NCI-H2196 (cell line): ENCODE data around the gene ASPRV1.
"Not testable (repeated sequence)": the region's sequence is repeated elsewhere in the genome, so short reads cannot be mapped to it uniquely, and the experiment has no call there.

Experiments
- DNase-seq: peaks from one replicate; lab custom pipeline; 2025; ENCODE audit not compliant: unreplicated experiment; lab: John Stamatoyannopoulos, UW

ASPRV1 gene

DNA sequence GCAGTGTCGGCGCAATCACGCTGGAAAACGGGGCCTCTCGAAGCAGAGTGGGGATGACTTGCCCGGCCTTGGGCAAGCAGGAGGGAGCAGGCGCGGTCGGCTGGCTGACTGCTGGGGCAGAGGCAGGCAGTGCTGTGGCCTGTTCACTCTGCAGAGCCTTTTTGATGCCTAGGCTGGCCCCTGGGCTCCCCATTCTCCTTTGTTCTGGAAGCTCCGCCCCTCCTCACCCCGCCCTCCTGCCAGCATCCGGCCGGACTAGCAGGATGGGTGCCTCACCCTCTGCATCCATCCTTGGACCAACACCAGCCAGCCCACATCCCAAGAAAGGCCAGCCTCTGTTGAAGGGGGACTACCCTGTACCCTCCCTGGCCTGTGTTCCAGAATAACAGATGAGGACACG lies at the start of gene ASPRV1:
Gene ASPRV1 (minus strand): TSS at position 136 of the 400 bp plus-strand sequence. CDS start 195 bp downstream, outside the sequence.
- DNase-seq: no peak

DNA sequence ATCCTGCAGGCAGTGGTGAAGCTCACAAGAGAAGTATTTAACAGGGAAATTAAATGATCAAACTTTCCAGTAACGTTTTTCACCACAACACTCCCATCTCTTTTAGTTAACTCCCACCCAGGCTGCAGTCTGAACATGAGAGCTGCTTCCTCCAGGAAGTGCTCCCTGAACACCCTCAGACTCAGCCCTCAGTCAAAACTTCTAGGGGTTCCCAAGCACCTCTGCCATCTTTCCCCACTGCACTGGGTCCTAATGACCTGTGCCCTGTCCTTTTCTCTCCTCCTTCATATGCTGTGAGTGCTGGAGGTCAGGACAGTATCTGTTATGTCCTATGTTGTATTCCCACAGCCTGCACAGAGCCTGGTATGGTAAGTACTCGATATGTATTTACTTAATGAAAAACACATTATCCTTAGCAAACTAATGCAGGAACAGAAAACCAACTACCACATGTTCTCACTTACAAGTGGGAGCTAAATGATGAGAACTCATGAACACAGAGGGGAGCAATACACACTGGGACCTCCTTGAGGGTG lies 49.2 kb upstream of the ASPRV1 start:
- DNase-seq: no peak

DNA sequence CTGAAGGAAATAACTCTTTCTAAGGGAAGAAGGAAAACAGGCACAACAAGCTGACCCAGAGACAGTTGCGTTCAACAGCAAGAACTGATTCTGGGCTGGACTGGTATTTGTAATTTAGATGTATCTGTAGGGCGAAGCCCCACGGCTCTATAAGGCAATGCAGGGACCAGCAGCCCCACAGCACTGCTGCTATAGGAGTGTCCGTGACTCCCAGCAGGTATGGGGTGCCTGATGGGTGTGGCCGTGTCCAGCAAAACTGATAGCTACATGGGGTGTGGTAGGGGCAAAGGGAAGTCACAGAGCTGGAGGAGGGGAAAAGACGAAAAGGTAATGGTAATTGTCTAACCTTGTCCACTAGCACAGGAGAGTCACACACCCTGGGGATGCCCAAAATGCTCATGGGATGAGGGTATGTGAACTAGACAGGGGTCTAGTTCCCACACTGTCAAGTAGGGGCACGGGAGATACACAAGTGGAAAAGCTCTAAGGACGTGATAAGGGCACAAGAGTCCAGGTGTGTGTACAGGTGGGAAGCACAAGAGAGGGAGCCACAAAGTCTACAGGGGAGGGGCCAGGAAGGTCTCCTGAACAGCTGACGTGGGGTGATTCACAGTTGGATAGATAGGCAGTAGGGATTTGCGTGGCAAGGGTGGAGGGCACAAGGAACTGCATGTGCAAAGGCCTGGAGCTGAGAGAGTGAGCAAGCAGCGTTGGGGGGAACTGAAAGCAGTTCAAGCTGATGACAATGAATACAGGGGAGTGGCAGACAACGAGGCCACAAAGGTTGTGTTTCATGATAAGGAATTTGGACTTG lies 48.5 kb upstream of the ASPRV1 start:
- no peak for DNase-seq

DNA sequence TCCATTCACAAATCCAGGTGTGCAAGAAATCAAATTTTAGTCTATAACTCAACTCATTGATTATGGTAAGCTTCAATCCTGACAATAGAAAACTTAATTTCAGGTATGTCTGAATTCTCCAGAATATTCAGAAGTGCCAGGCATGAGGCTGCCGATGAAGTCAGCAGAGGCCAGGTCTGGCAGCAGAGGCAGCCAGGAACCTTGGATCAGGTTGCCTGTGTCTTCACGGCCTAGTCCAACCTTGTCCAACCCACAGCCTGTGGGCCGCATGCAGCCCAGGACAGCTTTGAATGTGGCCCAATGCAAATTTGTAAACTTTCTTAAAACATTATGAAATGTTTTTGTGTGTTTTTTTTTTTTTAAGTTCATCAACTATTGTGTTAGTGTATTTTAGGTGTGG lies 46.9 kb upstream of the ASPRV1 start:
- no peak for DNase-seq

- DNase-seq: no peak
These were observed 45.7 kb upstream of the ASPRV1 start for GRCh38 chr2:70007151-70007550.

GRCh38 chr2:70006447-70006784 lies 45.0 kb upstream of the ASPRV1 start:
- DNase-seq: no peak

DNA sequence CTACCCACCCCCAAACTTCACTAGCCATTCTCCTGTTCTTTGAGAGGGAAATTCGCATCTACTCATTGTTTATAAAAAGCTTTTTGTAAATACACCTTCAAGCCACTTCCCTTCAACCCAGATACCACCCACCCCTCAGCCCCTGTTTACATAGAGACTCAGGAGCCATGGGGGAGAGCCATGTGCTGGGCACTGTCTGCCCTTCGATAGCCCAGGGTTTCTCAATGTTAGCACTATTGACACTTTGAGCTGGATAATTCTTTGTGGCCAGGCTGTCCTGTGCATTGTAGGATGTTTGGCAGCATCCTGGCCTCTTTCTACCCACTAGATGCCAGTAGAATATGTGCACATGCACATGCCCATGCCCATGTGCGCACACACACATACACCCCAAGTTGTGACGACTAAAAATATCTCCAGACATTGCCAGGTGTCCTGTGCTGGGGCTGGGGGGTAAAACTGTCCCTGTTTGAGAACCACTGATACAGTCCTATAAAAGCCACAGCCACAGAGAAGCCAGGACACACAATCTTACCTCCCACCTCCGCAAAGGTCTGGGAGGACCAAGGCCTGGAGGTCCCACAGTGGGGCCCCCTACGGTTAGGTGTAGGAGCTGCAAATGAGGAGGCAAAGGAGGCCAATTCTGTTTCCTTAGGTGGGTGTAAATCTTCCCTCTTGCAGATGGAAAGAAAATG lies 44.5 kb upstream of the ASPRV1 start:
- no peak for DNase-seq

GRCh38 chr2:70005216-70005615 lies 43.8 kb upstream of the ASPRV1 start:
- no peak for DNase-seq

DNA sequence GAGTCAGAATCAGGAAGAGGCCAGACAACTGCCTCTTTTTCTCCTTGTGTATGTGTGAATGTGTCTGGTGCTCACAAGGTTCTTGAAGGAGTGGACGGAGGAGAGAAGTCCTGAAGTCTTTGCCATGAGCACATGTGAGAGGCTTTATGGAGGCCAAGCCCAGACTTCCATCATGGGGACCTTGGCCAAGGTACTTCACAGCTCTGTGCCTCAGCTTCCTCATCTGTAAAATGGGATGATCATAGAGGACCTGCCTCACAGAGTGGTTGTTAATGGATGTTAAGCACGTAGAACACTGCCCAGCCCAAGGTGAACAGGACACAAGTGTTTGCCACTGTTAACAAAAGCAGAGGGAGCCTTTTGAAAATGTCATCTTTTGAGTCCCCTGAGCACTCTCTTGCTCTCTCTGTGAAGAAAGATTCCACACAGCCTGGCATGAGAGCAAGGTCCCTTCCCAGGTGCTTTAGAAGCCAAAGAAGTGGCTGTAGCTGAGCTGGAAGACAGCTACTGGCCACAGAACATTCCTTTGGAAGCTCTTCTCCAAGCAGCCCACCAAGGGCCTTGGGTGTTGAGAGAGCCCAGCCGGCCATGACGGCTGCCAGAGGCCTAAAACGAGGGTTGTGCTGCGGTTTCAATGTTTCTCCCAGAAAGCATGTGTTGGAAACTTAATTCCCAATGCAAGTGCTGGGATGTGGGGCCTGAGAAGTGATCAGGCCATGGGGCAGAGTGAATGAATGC lies 41.8 kb upstream of the ASPRV1 start:
- no peak for DNase-seq

DNA sequence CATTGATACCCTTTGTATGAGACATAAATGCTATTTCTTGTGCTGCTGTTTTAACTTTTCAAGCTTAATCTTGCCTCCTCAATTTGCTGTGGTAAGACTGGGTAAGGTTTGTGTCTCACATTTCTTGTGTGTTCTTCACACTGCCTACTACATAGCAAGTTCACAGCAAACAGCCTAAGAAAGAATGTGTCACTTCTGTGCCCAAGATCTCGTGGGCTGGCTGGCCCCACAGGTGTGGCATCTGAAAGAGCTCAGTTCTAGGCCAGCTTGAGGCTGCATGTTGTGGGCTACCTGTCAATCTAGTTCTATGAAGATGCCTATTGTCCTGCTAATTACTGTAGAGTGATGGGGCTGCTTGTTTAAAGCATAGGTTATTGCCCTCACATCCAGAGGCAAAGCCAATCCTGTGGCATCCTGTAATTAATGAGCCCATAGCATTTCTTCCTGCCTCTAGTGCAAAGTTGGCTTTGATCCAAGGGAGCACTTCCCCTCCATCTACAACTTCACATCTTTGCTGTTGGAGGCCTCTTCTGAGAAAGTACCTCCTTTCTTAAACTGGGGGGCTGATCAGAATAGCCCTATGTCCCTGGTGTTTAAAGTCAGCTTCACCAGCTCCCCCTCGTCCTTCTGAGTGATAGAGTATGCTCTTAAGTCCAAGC lies 40.9 kb upstream of the ASPRV1 start:
- no peak for DNase-seq

DNA sequence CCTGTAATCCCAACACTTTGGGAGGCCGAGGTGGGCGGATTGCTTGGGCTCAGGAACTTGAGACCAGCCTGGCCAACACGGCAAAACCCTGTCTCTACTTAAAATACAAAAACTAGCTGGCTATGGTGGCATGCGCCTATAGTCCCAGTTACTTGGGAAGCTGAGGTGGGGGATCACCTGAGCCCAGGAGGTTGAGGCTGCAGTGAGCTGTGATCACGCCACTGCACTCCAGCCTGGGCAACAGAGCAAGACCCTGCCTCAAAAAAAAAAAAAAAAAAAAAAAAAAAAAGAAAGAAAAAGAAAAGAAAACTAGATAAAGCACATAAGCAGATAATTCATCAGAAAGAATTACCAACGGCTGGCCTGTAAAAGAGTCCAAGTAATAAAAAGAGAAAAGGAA lies 39.1 kb upstream of the ASPRV1 start:
- not testable (repeated sequence) for DNase-seq

DNA sequence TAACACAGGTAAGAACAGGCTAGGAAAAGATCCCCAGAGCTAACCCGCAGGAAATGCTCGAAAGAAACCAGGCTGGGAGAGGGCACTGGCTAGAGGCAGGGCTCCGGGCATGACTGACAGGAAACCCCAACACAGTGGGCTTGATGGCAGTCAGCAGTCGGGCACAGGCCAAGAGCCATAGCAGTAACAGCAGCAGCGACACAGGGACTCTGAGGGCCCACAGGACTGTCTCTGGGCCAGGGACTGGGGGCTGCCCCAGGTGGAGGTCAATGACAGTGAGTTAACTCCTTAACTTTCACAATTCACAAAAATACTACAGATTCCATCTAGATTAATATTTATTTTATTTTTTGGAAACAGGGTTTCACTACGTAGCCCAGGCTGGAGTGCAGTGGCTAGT lies 37.3 kb upstream of the ASPRV1 start:
- no peak for DNase-seq

DNA sequence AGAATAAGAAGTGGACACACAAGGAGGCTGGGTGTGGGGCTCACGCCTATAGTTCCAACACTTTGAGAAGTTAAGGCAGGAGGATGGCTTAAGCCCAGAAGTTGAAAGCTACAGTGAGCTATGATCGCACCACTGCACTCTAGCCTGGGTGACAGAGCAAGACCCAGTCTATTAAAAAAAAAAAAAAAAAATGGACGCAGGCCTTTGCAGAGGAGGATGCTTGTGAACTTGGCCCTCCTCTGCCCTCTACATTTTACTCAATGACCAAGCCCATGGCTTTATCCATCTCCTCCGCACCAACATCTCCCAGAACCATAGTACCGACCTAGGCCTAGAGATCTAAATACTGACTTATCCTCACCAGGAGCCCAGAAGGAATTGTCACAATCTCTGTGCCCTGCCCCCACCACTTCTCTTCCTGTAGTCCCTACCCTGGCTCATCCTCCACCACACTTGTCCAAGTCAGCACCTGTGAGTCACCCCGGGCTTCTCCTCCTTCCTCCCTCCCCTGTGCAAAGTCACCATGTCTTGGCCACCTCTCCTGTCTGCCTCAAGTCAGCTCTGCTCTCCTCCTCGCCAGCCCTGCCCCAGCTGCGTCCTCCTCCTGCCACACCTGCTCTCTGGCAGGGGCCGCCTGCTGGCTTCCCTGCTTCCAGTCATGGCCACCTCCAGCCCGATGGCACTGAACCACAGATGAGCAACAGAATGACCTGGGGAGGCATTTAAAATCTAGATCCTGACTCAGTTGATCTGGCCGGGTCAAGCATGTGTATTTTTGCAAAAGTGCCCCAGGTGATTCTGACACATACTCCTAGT lies 35.8 kb upstream of the ASPRV1 start:
- no peak for DNase-seq

- DNase-seq: no peak
These were observed 34.1 kb upstream of the ASPRV1 start for GRCh38 chr2:69995511-69995910.

GRCh38 chr2:69994166-69994565 lies 32.7 kb upstream of the ASPRV1 start:
- DNase-seq: no peak

DNA sequence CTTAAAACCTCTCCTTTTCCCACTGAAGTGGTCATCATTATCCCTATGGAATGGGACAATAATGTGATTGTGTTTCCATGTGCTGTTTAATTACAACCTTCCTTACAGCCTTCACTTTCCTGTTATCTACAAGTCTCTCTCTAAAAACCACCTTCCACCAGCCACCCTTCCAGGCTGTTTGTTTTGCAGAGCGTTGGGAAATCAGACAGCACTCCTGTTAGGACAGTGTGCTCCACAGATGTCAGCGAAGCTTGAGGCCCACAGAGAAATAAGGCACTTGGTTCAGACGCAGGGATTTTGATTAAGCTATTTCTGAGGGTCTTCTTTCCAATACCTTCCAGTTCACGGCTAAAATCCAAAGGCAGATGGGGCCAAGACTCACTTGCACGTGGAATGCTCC lies 32.3 kb upstream of the ASPRV1 start:
- DNase-seq: no peak

DNA sequence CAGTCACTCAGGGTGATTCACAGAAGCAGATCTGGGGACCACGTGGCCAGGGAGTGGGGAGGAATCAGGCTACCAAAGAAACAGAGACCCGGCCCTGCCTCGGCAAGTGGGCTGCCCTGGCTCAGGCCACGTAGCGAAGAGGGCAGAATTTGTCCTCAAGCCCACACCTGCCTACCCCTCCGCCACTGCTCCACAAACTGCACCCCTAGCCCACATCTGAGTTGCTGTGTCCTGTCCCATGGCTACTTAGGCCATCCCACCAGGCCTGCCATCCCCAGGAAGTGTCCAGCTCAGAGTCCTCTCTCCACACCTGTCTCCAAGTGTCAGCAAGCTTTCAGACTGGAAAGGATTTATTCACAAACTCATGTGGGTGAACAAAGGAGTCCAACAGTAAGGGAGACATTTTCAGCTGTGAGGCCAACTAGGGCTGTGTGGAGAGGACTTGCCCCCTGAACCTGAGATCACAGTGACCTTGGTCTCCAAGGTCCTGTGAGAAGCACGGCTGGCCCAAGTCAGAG lies 31.7 kb upstream of the ASPRV1 start:
- DNase-seq: no peak

GRCh38 chr2:69992310-69993047 lies 31.0 kb upstream of the ASPRV1 start:
- no peak for DNase-seq

DNA sequence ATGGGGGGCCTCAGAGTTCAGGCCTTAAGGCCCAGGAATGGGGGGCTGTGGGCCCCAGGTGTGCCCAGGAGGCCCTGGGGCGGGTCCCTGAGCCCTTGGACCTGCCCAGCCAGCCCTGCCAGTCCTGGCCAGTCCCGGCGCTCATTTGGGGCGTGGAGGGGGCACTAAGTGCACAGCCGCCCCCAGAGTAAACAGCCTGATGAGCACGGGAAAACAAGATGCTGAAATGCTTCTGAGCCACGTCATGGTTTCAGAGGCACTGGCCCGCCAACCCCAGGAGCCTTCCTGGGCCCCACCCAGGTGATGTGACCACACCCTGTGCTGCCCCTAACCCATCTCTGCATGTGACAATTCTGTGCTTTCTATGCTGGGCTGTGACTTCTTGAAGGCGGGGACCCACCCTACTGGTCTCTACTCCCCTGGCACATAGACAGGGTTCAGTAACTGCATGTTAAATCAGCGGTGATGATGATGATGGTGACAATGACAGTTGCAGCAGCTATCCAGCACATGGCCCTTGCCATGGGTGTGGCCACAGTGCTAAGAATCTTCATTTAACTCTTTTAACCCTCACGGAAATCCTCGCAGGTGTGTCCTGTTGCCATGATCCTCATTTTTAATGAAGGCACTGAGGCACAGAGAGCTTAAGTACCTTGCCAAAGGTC lies 28.1 kb upstream of the ASPRV1 start:
- no peak for DNase-seq
